GM10266 (cell line): ENCODE measurements around the gene ANKRD34C.

Experiments used
- DNase-seq: peaks from one replicate; pipeline ENCODE4 v3.0.0; 2012; ENCODE audit errors: extremely low spot score
- TF ChIP-seq, protein P1 (sequence below): IDR thresholded peaks from 2 replicates; pipeline ENCODE4 v1.5.1; 2012; ENCODE audit warnings: mild to moderate bottlenecking, low read depth; ENCODE audit not compliant: control insufficient read depth, insufficient read depth; ENCODE audit errors: missing control alignments

The ANKRD34C gene

DNA sequence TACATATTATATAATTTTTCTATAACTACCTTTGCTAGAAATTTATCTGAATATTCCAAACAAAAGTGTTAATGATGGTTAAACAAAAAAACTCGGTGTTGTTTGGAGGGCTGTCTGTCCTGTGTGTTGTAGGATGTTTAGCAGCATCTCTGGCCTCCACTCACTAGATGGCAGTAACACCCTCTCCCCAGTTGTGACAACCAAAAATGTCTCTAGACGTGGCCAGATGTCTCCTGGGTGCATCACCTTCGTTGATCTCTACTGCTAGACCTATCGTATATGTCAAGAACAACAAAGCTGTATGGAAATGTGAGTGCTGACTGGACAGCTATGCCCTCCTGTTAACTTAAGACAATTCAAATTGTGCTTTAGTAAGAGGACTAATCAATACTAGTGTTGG is 14.1 kb downstream of the ANKRD34C start:
- no peak for DNase-seq

DNA sequence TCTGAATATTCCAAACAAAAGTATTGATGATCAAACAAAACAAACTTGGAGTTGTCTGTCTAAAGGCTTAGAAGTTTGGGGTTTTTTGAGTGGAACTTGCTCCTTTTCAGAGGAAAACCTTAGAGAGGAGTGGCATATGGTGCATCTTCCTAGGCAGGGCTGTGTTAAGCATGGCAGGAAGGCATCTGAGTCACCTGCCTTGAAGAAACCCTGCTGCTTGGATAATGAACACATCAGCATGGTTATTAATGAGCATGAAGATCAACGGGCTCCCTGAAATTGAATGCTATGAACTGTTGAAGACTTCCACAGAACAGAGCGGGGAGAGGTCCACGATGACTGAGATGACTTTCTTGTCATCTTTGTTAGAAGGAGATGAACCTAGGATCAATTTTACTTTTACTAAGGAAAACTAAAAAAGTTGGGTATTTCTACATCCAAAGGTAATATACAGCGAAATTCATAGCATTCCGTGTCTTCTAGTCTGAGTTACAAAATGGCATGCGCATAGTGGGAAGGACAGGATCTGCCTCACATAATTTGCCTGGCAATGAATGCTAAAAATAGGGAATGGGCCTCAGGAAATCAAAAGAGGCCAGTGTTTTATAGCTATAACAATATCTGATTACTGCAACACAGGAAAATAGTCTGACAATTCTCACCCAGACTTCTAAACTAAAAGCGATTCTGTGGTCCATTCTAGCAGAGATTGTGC is 16.8 kb downstream of the ANKRD34C start:
- TF ChIP-seq, protein P1, sequence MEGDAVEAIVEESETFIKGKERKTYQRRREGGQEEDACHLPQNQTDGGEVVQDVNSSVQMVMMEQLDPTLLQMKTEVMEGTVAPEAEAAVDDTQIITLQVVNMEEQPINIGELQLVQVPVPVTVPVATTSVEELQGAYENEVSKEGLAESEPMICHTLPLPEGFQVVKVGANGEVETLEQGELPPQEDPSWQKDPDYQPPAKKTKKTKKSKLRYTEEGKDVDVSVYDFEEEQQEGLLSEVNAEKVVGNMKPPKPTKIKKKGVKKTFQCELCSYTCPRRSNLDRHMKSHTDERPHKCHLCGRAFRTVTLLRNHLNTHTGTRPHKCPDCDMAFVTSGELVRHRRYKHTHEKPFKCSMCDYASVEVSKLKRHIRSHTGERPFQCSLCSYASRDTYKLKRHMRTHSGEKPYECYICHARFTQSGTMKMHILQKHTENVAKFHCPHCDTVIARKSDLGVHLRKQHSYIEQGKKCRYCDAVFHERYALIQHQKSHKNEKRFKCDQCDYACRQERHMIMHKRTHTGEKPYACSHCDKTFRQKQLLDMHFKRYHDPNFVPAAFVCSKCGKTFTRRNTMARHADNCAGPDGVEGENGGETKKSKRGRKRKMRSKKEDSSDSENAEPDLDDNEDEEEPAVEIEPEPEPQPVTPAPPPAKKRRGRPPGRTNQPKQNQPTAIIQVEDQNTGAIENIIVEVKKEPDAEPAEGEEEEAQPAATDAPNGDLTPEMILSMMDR, result no peak
- DNase-seq, result no peak

More for the DNA sequence above, 14.1 kb downstream of the ANKRD34C start:
- TF ChIP-seq, protein P1, result peak; percentile 35

DNA sequence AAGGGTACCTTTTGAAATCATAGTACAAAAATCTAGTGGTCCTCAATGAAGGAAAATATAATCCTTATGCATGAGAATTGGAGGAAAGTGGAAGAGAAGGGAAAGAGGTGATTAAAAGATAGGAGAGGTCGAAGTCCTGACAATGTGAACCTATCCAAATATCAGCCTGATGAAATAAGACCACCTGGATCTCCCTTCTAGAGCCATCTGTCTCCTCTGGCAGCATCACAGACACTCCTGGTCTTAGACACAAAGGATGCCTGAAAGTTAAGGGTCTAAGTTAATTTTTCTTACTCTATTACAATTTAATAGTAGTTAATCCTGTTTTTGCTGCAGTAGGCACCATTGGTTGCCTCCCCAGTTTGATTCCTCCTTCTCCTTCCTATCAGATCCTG is 17.3 kb downstream of the ANKRD34C start:
- DNase-seq, result no peak
- TF ChIP-seq, protein P1, result no peak

DNA sequence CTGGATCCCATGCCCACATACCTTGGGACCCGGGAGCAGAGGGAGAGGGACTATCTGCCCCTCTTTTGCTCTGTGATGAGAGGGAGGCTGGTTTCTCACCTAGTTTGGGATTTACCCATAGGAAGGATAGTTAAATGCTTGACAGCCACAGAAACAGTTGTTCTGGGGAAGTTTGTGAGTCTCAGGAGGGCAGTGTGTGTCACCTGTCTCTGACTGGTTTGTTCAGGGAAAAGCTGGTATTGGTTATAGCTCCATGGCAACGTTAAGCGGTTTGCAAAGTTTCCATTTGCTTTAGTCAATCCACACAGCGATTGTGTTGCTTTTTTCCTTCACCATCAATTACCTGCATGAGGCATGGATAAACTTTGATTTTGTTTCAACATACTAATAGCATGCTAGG is 24.7 kb downstream of the ANKRD34C start:
- no peak for DNase-seq
- TF ChIP-seq, protein P1, result no peak

- TF ChIP-seq, protein P1, result no peak
- no peak for DNase-seq
Measured at GRCh38 chr15:79308874-79309273, 26.4 kb downstream of the ANKRD34C start.

- TF ChIP-seq, protein P1, result no peak
- DNase-seq, result no peak
Measured at GRCh38 chr15:79310612-79310984, 28.1 kb downstream of the ANKRD34C start.

DNA sequence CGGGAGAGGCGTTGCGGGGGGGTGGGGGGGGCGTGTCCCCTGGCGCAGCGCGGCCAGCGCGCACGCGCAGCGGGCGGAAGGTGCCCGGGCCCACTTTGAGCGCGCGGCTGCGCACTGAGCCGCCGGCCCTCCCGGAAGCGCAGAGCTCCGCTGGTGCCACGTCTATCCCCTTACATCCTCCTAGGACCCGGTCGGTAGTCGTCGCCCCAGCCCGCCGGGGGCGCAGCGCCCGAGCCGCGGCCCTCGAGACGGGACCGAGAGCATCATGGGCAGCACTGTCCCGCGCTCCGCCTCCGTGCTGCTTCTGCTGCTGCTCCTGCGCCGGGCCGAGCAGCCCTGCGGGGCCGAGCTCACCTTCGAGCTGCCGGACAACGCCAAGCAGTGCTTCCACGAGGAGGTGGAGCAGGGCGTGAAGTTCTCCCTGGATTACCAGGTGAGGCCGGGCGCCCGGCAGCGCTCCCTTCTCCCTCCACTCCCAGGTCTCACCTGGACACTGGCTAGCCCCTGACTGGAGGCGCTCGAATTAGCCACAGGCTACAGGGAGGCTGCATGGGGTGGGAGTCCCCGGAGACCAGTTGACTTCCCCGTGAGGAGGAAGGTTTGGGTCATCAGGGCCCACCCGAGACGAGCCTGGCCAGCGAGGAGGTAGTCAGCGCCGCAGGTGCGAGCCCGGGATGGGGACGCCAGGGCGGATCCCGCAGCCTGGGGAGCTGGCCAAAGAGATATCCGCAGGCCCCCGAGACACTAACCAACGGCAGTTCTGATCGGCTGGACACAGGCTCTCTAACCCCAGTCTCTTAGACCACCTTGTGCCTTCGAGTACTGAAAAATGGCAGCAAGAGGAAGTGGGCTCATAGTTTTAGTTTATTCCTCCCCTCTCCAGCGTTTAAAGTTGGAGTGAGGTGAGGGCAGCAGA is 28.7 kb downstream of the ANKRD34C start, which contains the start of gene TMED3:
Gene TMED3 (plus strand): TSS at position 128 of the 916 bp plus-strand sequence. CDS start 138 bp downstream, at position 266.
- TF ChIP-seq, protein P1, result peak; percentile 44
- peak; percentile 98 for DNase-seq
